Activated naive CD4-positive, alpha-beta T cell treated with anti-CD3 and anti-CD28 coated beads for 36 hours (primary cell): ENCODE data around the gene ABCF3. TPM values are rescaled to one million over a fixed set of nuclear protein-coding genes. Genes with fewer than 3 reads are reported as not detected.

Experiments used
- CTCF ChIA-PET: fragments of 350-600 bp; sonication (Branson Sonifier 250); formaldehyde crosslinking; loops from one replicate; lab custom pipeline; 2021; ENCODE audit warnings: antibody characterized with exemption; lab: Charles Lee
- DNase-seq: peaks from one replicate; pipeline ENCODE4 v3.0.0-alpha.2; 2020
- H3K27ac Mint-ChIP-seq: one replicate; pipeline ENCODE4 v1.8.0; 2021; ENCODE audit warnings: mild to moderate bottlenecking, mixed read lengths
- H3K27me3 Mint-ChIP-seq: one replicate; pipeline ENCODE4 v1.8.0; 2021; ENCODE audit warnings: low read depth, mixed read lengths
- H3K36me3 Mint-ChIP-seq: one replicate; pipeline ENCODE4 v1.8.0; 2021; ENCODE audit warnings: low read depth, mixed read lengths
- H3K4me1 Mint-ChIP-seq: one replicate; pipeline ENCODE4 v1.8.0; 2021; ENCODE audit warnings: low read depth, mixed read lengths
- H3K4me3 Mint-ChIP-seq: one replicate; pipeline ENCODE4 v1.8.0; 2021; ENCODE audit warnings: mild to moderate bottlenecking, moderate library complexity, mixed read lengths
- H3K9me3 Mint-ChIP-seq: one replicate; pipeline ENCODE4 v1.8.0; 2021; ENCODE audit warnings: mixed read lengths
- intact Hi-C: fragments of 100-400 bp; cut with micrococcal nuclease; formaldehyde crosslinking; loops from one replicate; pipeline ENCODE4 v1.15.1; 2023
- total RNA-seq, 2 experiments: library from RNA; stranded (reverse); gene quantifications; one replicate each; pipeline ENCODE4 v1.2.3, GENCODE V29; 2021

ABCF3 gene
- total RNA-seq, 2 experiments from 2014 or later = 38.5 to 39.1 TPM

- Mint-ChIP-seq H3K4me3 (no peak overlapping the region), H3K9me3 (no peaks in the 10 kb centered on the region), H3K27me3 (no peaks in the 10 kb centered on the region), H3K4me1 (peaks cover 3% of the 10 kb centered on the region), H3K36me3 (peaks cover 14% of the 10 kb centered on the region), H3K27ac (no peak overlapping the region)
- intact Hi-C loops = no loop called here
- CTCF ChIA-PET = interaction anchor here (0.6 kb wide), 1 partner anchor 77 kb away, joined by 4 read pairs; no protein-coding TSS in a partner anchor
- DNase-seq = no peak
Measured at GRCh38 chr3:184169896-184170875, 15.8 kb upstream of the ABCF3 start.

GRCh38 chr3:184171562-184171961 is 14.4 kb upstream of the ABCF3 start:
- CTCF ChIA-PET = interaction anchor here (0.7 kb wide), 1 partner anchor 18 kb away, joined by 3 read pairs; no protein-coding TSS in a partner anchor

GRCh38 chr3:184172681-184173373 is 13.2 kb upstream of the ABCF3 start:
- H3K27me3 Mint-ChIP-seq = no peaks in the 10 kb centered on the region
- H3K4me3 Mint-ChIP-seq = no peak overlapping the region
- no peak overlapping the region for H3K27ac Mint-ChIP-seq
- H3K4me1 Mint-ChIP-seq = peaks cover 25% of the 10 kb centered on the region
- no peak for DNase-seq
- intact Hi-C loops = no loop called here
- no peaks in the 10 kb centered on the region for H3K9me3 Mint-ChIP-seq
- CTCF ChIA-PET = interaction anchor here (0.6 to 1.1 kb wide), 3 partner anchors 18 to 134 kb away, joined by 3 read pairs; partner anchors contain the start of gene DVL3
- H3K36me3 Mint-ChIP-seq = peaks cover 12% of the 10 kb centered on the region

More at GRCh38 chr3:184171562-184171961, 14.4 kb upstream of the ABCF3 start:
- Mint-ChIP-seq H3K27me3 (no peaks in the 10 kb centered on the region), H3K4me3 (no peak overlapping the region), H3K4me1 (peaks cover 15% of the 10 kb centered on the region), H3K27ac (no peak overlapping the region), H3K36me3 (peaks cover 12% of the 10 kb centered on the region), H3K9me3 (no peaks in the 10 kb centered on the region)
- no peak for DNase-seq
- intact Hi-C loops = no loop called here

- H3K36me3 Mint-ChIP-seq = peaks cover 16% of the 10 kb centered on the region
- no peak for DNase-seq
- no peaks in the 10 kb centered on the region for H3K27me3 Mint-ChIP-seq
- intact Hi-C loops = no loop called here
- H3K9me3 Mint-ChIP-seq = no peaks in the 10 kb centered on the region
- peaks cover 29% of the 10 kb centered on the region for H3K4me1 Mint-ChIP-seq
- CTCF ChIA-PET = interaction anchor here (1.0 to 2.1 kb wide), 4 partner anchors 18 to 133 kb away, joined by 3 to 10 read pairs (median 3); partner anchors contain the start of gene DVL3
- H3K27ac Mint-ChIP-seq = no peak overlapping the region
- H3K4me3 Mint-ChIP-seq = no peak overlapping the region
Measured at GRCh38 chr3:184173374-184173722, 12.7 kb upstream of the ABCF3 start.

GRCh38 chr3:184174284-184174645 is 11.7 kb upstream of the ABCF3 start:
- Mint-ChIP-seq H3K9me3 (no peaks in the 10 kb centered on the region), H3K4me3 (peak overlapping the region; percentile 88), H3K36me3 (peaks cover 15% of the 10 kb centered on the region), H3K4me1 (peaks cover 29% of the 10 kb centered on the region), H3K27me3 (no peaks in the 10 kb centered on the region), H3K27ac (peak overlapping the region; percentile 56)
- intact Hi-C loops = loop anchor here (1.0 to 2.0 kb wide), 9 partner anchors 11 to 537 kb away; partner anchors contain the start of genes ABCC5, DVL3, EEF1AKMT4 and EIF2B5
- no peak for DNase-seq
- CTCF ChIA-PET = interaction anchor here (1.4 to 2.1 kb wide), 2 partner anchors 29 to 58 kb away, joined by 3 to 10 read pairs; no protein-coding TSS in a partner anchor

GRCh38 chr3:184174646-184175492 is 11.1 kb upstream of the ABCF3 start, which contains the start of gene AP2M1:
TSS of gene AP2M1 (plus strand) at chr3:184174855. CDS start at chr3:184176994, 2,139 bp downstream.
- peak; percentile 98 for DNase-seq
- Mint-ChIP-seq H3K4me3 (peak within 1 kb of the TSS; percentile 88), H3K9me3 (no peaks in the 10 kb centered on the region), H3K27me3 (no peaks in the 10 kb centered on the region), H3K36me3 (peaks cover 16% of the 10 kb centered on the region), H3K4me1 (peaks cover 29% of the 10 kb centered on the region), H3K27ac (peak within 1 kb of the TSS; percentile 56)
- intact Hi-C loops = loop anchor here (1.0 to 2.0 kb wide), 9 partner anchors 10 to 538 kb away; partner anchors contain the start of genes ABCC5, DVL3, EEF1AKMT4 and EIF2B5
- CTCF ChIA-PET = interaction anchor here (1.4 to 2.1 kb wide), 2 partner anchors 30 to 59 kb away, joined by 3 to 10 read pairs; no protein-coding TSS in a partner anchor

- intact Hi-C loops = loop anchor here (2.0 kb wide), 1 partner anchor 539 kb away; no protein-coding TSS in a partner anchor
- Mint-ChIP-seq H3K4me3 (peak overlapping the region; percentile 88), H3K27me3 (no peaks in the 10 kb centered on the region), H3K36me3 (peaks cover 20% of the 10 kb centered on the region), H3K27ac (peak overlapping the region; percentile 5), H3K9me3 (no peaks in the 10 kb centered on the region), H3K4me1 (peaks cover 29% of the 10 kb centered on the region)
- DNase-seq = no peak
- CTCF ChIA-PET = interaction anchor here (2.1 kb wide), 1 partner anchor 30 kb away, joined by 10 read pairs; no protein-coding TSS in a partner anchor
Measured at GRCh38 chr3:184175506-184175905, 10.5 kb upstream of the ABCF3 start.

- DNase-seq = no peak
- H3K4me1 Mint-ChIP-seq = peaks cover 29% of the 10 kb centered on the region
- CTCF ChIA-PET = interaction anchor here (0.6 kb wide), 1 partner anchor 55 kb away, joined by 3 read pairs; no protein-coding TSS in a partner anchor
- H3K36me3 Mint-ChIP-seq = peaks cover 16% of the 10 kb centered on the region
- H3K27me3 Mint-ChIP-seq = no peaks in the 10 kb centered on the region
- H3K9me3 Mint-ChIP-seq = no peaks in the 10 kb centered on the region
- intact Hi-C loops = loop anchor here (2.0 kb wide), 1 partner anchor 539 kb away; no protein-coding TSS in a partner anchor
- H3K4me3 Mint-ChIP-seq = peak overlapping the region; percentile 88
- no peak overlapping the region for H3K27ac Mint-ChIP-seq
Measured at GRCh38 chr3:184175981-184176376, 10.0 kb upstream of the ABCF3 start.

- Mint-ChIP-seq H3K27ac (no peak overlapping the region), H3K36me3 (peaks cover 14% of the 10 kb centered on the region), H3K27me3 (no peaks in the 10 kb centered on the region), H3K9me3 (no peaks in the 10 kb centered on the region), H3K4me1 (peaks cover 29% of the 10 kb centered on the region), H3K4me3 (peak overlapping the region; percentile 88)
- DNase-seq = no peak
- CTCF ChIA-PET = interaction anchor here (0.6 kb wide), 1 partner anchor 54 kb away, joined by 3 read pairs; no protein-coding TSS in a partner anchor
- intact Hi-C loops = no loop called here
Measured at GRCh38 chr3:184176377-184177330, 9.3 kb upstream of the ABCF3 start.

GRCh38 chr3:184177331-184177731 is 8.7 kb upstream of the ABCF3 start:
- intact Hi-C loops = no loop called here
- CTCF ChIA-PET = no interaction called here
- Mint-ChIP-seq H3K36me3 (peaks cover 20% of the 10 kb centered on the region), H3K9me3 (no peaks in the 10 kb centered on the region), H3K27ac (no peak overlapping the region), H3K27me3 (no peaks in the 10 kb centered on the region), H3K4me1 (peaks cover 29% of the 10 kb centered on the region), H3K4me3 (no peak overlapping the region)
- no peak for DNase-seq
